Measurements from ENCODE around the gene SMCO4.

The SMCO4 gene

DNA sequence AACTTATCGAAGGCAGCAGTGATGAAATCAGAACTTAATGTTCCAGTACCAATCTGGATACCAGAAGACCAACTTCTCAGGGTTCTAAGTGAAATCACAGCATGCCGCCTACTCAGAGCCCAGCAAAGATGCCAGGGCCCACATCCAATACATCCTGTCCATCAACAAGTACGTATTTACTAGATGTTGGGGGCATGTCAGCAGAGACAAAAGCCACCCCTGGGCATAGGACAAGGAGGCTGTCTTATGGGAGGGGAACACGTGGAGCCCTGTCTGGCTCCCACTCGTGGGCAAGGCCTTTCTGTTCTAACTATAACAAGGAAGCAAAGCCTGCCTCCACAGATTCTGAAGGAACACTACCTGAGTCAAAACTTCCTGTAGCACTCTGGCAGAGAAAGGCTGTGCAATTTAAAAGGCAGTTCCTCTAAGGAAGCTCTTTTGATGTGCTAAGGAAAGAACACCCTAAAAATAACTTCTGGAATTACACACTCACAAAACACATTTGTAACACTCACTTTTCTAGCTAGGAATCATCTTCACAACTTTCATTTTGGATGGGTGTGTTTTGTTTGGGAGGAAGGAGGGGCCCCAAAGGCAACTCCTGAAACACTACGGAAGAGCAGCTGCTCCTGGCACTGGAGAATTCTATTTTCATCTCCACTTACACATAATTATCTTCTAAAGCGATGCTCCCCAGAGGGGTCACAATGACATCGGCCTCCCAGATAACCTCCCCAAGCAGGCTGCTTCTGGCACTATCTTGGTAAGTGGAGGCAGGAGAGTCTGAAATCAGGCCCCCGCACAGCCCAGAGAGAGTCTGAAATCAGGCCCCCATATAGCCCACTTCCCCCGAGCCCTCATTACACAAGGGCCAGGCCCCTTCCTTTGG is 14.2 kb downstream of the SMCO4 start:
- DNase-seq (ENCODE audit: low spot score), result no peak

DNA sequence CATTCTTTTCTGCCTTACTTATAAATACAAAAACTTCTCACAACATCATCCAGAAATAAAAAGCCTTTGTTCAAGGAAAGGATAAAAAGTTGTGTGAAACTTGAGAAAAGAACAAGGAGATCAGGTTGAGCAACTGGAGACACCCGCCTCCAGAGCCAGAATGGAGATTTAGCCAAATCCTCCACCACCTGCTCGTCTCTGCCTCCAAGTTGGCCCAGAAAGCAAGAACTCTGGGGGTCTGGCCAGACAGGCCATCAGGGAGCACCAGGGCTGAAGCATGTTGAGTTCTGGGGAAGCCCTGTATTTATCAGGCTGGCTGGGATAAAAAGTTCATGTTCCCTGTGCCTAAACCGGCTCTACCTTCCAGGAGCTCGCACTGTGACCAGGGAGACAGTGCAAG is 14.9 kb downstream of the SMCO4 start:
- no peak for DNase-seq (ENCODE audit: low spot score)

DNA sequence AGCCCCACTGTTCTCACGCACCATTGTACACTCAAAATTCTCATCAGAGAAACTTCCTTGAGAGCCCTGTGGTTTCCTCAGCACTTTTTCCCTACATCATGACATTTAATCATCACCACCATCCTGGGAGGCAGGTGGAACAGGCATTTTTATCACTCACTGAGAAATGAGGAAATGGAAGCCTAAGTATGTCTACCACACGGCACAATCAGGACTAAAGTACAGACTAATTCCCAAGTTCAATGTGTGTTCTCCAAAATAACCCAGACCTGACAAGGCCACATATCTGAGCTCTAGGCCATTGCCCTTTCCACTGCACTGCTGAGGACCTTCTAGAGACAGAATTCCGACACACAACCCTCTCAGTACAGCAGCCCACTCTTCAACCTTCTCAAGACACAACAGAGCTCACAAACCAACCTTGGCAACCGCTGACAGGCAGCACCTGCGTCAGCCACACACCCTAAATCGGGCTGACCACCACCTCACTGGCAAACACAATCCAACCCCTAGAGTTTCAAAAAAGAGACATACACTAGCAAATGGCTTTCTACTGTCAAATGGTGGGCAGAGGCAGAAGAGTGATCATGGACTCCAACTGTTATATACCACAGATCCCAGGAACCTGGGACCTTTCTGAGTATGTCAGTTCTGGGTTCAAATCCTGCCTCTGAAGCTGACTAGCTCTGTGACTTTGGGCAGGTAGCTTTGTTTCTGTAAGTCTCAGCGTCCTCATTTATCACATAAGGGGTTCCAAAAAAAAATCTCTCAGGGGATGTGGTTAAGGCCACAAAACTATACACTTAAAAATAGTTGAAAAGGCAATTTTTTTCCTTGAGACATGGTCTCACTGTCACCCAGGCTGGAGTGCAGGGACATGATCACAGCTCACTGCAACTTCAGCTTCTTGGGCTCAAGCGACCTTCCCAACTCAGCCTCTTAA is 16.3 kb downstream of the SMCO4 start:
- DNase-seq (ENCODE audit: low spot score), result no peak

DNA sequence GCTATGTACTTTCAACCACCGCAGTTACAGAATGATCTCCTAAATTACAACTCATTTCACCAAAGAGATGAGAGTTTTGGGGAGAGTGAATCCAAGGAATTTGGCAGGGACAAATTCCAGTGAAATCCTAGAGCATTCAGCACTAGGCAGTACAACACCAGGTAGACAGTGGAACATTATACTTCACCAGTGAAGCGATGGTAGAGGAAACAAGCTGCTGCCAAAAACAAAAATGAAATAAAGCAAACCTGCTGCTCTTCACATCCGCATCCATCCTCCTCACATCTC is 16.9 kb downstream of the SMCO4 start:
- DNase-seq (ENCODE audit: low spot score), result no peak

DNA sequence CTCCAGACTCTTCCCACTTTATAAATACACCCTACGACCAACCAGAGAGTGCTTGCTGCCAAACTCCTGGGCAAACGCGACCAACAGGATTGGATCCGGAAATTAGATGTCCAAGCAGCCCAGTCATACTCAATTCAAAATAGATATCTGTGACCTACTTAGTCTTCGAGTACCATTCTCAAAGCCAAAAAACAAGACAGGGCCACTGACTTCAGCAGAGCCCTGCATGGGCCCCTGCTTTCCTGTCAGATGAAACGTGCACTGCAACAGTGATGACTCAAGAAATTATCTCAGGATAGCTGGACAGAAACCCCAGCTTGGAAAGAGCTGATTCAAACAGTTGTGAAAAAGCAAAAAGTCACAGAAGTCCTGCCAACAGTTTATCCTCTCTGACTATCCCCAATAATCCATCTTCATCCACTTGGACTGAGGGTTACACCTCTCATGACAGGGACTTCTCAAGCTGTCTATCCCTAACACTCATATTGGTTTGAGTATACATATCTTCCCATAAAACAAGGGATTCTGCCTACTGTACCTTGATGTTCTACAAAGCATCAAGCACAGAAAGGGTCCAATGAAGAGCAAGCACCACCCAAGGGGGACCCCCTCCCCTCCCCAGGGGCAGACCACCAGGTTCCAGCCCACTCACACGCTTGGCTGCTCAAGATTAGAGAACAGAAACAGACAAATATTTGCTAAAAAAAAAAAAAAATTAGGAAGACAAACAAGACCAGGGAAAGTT is 17.4 kb downstream of the SMCO4 start:
- DNase-seq (ENCODE audit: low spot score), result no peak

DNA sequence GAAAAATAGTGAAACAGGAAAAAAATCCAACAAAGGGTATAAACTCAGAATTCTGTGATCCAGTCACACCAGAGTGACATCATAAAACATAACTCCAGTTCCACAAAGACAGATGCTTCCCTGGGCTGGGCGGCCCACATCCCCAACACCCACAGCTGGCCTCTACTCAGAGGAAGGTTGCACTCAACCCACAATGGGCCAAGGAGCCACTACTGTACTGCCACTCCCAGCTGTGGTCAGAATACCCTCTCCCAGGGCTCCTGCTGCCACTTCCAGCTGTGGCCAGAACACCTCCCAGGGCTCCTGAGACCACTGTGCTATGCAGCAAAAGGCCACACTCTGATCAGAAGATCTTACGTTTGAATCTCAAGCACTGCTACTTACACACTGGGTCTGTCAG is 18.3 kb downstream of the SMCO4 start:
- DNase-seq (ENCODE audit: low spot score), result no peak

DNA sequence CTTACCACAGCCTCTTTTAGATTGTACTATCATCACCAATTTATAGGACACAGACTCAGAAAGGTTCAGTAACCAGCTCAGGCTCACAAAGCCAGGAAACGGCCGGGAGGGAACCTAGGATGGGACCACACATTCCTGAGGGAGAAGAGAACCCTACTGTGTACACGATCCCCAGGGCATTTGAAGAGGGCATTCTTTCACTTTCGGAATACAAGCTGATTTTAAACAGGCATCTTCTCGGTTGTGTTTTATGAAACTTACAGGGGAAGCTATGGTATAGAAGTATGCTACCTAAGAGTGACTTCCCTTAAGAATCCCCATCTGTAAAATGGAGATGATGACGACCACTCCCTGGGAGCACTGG is 19.0 kb downstream of the SMCO4 start:
- DNase-seq (ENCODE audit: low spot score), result no peak

DNA sequence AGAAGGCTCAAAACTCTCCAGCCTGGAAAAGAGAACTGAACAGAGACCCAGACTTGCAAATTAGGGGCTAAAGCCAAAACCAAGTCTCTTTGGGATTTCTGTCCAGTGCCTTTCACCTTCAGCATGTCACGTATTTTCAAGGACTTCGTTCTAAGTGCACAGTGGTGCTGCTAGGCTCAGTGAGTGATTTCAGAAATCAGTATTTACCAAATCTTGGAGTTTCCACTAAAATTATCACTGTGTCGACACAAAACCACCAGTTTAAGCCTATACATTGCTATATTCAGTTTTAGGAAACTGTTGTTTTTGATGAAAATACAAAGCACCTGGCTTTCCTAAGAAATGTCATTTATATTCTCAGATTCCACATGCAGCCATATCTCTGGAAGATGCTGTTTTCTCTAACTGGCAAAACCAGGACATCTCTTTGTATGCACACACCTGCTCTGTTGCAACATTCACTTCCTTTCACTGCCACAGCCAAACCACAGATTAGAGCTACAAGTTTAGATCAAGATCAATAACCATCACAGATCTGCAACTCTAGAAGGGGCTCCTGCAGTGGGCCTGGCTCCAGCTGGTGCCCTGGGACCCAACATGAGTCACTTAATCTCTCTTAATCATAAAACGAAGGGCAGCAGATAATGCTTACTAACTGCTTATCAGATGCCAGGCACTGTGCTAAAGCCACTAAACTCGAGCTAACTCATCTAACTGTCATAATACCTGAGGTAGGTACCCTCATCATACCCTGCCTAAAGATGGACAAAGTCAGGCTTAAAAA is 22.3 kb downstream of the SMCO4 start:
- DNase-seq (ENCODE audit: low spot score), result no peak

DNA sequence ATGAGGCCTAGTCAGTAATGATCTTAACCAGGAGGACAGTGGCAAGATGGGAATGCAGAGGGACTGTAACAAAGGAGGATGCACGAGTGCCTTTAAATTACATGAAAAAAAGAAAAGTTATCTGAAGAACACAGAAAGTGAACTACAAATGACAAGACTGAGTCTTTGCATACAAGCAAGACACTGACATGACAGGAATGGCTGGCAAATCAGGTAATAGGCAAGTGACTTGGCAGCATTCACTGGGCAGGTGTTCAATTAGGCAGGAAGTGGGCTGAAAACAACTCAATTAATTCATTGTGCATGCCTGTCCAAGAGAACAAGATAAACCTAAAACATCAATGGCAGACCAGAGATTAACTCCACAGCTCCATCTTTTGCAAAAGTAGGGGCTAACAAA is 24.0 kb downstream of the SMCO4 start:
- DNase-seq (ENCODE audit: low spot score), result no peak

DNA sequence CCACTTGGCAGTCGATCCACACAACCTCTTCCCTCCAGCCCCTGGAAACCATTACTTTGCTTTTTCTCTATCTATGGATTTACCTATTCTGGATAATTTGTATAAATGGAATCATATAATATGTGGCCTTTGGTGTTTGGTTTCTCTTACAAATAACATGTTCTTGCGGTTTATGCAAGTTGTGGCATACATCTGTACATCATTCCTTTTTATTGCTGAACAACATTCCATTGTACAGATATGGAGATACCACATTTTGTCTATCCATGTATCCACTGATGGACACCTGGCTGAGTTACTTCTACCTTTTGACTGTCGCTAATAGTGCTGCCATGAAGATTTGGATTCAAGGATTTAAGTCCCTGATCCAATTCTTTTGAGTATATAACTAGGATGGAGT is 25.1 kb downstream of the SMCO4 start:
- DNase-seq (ENCODE audit: low spot score), result no peak

DNA sequence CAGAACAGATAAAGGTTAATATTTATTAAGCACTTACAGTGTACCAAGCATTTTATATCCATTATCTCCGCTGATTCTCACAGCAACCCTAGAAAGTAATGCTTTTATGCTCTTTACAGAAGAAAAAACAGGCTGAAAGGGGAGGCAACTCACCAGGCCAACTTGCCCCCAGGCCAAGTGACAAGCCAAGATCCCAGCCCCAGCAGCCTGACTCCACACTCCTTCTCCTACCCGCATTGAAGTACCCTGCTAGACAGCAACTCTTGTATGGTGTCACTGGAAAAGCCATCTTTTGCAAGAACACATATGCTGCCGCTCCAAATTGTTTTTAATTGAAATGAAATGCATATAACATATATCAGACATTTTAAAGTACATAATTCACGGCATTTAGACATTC is 25.6 kb downstream of the SMCO4 start:
- DNase-seq (ENCODE audit: low spot score), result no peak

DNA sequence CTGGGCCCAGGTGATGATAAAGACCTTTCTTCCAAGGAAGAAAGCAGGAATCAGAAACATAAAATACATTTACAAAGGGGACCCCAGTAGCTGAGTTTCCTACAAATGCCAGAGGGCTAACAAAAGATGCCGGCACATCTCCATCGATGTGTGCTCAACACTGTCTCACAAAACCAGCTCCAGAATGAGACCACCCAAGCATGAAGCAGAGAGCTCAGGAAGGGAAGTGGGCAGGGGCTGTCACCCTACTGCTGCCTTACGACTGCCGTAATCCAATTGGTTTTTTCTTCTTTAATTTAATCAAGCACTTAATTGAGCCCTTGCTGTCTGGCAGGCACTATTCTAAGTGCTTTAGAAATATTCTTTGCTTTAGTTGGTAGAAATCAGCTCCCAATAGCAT is 26.1 kb downstream of the SMCO4 start:
- no peak for DNase-seq (ENCODE audit: low spot score)

DNA sequence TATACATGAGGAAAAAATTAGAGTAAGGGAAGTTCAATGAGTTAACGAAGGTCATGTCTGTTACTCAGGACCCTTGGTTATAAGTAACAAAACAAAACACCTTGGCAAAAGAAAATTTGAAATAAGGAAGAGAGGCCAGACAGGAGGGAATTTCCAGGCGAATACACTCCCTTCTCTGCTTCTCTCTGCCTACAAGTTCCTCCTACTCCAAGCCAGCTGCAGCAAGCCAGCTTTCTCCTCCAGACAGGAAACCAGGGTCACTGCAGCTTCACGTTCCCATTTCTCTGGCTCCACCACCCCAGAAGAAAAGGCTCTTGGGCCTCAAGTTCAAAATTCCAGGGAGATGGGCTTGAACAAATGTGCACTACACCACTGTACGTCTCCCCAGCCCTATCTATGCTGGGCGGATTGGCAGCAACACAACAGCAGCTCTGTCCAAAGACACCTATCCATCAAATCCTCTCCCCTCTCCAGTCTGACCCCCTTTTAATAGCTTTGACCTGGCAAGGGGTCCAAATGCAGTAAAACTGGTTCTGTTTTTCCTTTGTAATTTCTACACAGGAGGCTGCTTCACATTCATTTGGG is 27.7 kb downstream of the SMCO4 start:
- DNase-seq (ENCODE audit: low spot score), result no peak

DNA sequence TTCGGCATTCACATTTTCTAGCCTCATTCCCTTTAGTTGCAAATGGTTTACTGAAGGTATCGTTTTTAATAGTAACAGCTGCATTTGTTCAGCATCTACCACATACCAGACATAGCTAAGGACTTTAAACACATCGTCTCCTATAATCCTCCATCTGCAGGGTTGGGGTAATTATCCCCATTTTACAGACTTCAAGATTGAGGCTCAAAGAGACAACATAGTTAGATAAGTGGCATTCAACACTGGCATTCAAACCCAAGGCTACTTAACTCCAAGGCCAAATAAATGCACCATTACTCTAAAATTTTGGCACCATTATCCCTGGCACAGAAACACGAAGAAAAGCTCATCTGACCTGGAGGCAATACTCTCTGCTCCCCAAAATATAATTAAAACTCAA is 28.5 kb downstream of the SMCO4 start:
- no peak for DNase-seq (ENCODE audit: low spot score)

DNA sequence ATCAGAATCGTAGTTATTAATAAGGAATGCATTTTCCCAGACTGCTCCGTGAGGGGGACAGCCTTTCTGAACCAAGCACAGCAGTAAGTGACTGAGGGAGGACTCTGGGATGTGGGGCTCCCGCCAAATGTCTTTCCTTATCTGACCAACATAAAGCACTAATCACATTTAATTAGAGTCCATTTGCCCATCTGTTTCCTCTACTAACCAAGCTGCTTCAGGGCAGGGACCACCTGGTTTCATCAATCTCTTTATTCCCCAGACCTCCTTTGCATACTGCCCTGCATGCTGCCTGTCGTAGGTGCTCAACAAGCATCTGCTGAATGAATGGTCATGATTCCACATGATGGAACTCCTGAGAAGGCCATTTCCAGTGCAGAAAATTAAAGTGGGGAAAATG is 29.4 kb downstream of the SMCO4 start:
- DNase-seq (ENCODE audit: low spot score), result no peak

DNA sequence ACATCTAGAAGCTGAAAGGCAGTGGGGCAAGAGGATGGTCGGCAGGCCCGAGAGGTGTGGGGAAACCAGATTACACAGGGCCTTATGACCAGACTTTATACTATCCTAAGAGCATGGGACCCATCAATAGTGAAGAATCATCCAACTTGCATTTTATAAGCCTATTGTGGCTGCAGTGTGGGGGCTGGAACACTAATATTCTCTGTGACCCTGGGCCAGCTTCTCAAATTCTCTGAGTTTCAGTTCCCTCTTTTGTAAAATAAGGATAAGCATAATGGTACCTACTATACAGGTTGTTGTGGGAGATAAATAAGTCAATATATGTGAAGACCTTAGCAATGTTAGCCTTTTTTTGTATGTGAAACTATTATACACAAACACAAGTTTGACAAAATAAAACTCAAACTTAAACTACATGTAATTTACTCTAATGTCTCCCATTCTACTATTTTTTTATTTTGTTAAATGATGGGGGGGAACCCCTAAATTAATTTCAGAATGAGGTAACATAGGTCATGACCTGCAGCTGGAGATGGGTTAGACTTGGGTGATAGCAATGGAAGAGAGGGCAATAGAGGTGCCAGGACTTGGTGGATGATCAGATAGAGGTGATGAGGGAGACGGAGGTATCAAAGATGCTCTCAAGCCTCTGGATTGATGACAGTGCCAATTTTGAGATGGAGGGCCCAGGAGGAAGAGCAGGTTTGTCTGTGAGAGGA is 30.1 kb downstream of the SMCO4 start:
- no peak for DNase-seq (ENCODE audit: low spot score)

DNA sequence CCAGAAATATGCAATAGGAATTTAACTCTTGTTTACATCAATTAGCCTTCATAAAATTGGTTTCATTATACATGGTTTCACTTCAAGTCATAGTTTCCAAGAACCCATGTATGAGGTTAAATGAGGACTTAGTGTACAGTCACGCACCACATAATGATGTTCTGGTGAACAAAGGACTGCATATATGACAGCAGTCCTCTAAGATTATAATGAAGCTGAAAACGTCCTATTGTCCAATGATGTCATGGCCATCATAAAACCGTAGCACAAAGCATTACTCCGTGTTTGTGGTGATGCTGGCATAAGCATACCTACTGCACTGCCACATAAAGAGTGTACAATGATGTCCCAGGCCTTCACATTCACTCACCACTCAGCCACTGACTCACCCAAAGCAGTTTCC is 31.1 kb downstream of the SMCO4 start:
- no peak for DNase-seq (ENCODE audit: low spot score)

DNA sequence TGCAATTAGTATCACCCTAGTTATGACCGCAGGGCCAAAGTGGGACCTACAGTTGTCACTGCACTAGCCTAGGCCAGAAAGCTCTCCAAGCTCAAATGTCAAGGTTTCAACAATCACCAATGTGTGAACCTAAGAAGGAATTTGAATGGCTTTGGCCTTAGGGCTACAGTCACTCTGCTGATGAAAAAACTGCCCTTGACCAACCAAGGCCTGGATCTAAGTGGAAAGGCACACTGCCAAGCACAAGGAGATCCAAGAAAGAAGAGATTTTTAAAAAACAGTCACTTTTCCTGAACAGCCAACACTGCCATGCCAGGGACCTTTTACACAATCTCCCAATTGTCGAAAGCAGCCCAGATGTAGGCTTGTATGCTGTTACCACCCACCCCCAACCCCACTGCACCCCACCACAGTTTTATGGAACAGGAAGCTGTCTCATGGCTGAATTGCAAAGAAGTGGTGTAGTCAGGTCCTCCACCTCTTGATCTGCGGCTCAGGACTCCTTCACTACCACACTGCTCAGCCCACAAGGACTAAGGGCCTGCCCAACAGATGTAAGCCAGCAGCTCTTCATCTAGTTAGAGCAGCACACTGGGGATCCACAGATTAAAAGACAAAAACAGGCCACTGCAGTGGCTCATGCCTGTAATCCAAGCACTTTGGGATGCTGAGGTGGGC is 32.9 kb downstream of the SMCO4 start:
- no peak for DNase-seq (ENCODE audit: low spot score)

DNA sequence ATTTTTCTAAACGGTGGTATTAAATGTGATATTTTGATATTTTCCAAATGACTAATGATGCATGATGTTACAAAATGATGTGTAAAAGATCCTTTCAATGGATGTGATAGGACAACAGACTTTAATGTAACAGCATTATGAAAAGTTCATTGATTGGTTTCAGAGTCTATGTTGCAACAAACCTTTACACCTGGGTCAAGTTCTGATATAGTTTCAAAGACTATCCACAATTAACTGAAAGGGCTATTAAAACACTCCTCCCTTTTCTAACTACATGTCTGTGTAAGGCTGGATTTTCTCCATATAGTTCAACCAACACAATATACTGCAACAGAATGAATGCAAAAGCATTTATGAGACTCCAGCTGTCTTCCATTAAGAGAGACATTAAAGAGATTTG is 35.7 kb downstream of the SMCO4 start:
- DNase-seq (ENCODE audit: low spot score), result no peak

DNA sequence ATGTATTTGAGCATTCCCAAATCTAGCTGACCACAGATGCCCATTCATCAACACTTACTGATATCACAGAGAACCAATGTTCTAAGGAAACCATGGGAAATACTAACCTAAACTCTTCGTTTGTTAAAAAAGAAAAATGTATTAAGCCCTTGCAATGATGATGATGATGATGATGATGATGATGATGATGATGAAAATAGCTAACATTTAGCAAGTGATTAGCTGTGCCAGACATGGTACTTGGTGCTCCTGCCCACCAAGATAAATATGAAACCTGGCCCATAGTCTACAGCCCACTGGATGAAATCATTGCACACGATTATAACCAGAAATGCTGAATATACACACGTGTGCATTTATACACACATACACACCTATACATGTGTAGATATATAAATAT is 37.5 kb downstream of the SMCO4 start:
- DNase-seq (ENCODE audit: low spot score), result no peak
